CD14-positive monocyte (primary cell): Measurements from ENCODE around the gene UNC50. TPM values are rescaled to one million over a fixed set of nuclear protein-coding genes. Genes with fewer than 3 reads are reported as not detected.
A peak's percentile ranks its signal among the peaks of the same experiment; 100 is the strongest.

Experiments used
- DNase-seq, 3 donors: peaks; one replicate each; pipeline ENCODE4 v3.0.0-alpha.2; 2011 to 2022
- H2AFZ ChIP-seq: 2 replicates; pipeline ENCODE4 v1.6.0; 2012; ENCODE audit warnings: mild to moderate bottlenecking, low read depth, low read length, inconsistent platforms; ENCODE audit not compliant: insufficient read depth, poor library complexity, severe bottlenecking
- H3K27ac ChIP-seq, 2 donors: 1 replicate in 1 of 2; 2 replicates in 1 of 2; pipeline ENCODE4 v1.5.1; 2012 to 2013; ENCODE audit warnings: low read length in 2 of 2, control low read depth in 1 of 2, inconsistent platforms in 1 of 2, low read depth in 1 of 2, mild to moderate bottlenecking in 1 of 2
- H3K27me3 ChIP-seq, 2 donors: one replicate each; pipeline versions ENCODE4 v1.6.0 to v1.6.1; 2011 to 2013; ENCODE audit warnings: low read length in 2 of 2; ENCODE audit not compliant: control insufficient read depth in 2 of 2, insufficient read depth in 2 of 2
- H3K36me3 ChIP-seq, 2 donors: replicated peaks in 1 of 2; 1 replicate in 1 of 2; 2 replicates in 1 of 2; pipeline versions ENCODE4 v1.5.1 to v1.6.1; 2012 to 2013; ENCODE audit warnings: low read length in 2 of 2, control low read depth in 1 of 2, inconsistent platforms in 1 of 2, mild to moderate bottlenecking in 1 of 2; ENCODE audit not compliant: insufficient read depth in 2 of 2, control insufficient read depth in 1 of 2
- H3K4me1 ChIP-seq, 2 donors: 1 replicate in 1 of 2; 2 replicates in 1 of 2; pipeline versions ENCODE4 v1.5.1 to v1.6.1; 2012 to 2013; ENCODE audit warnings: low read length in 2 of 2, control low read depth in 1 of 2, inconsistent platforms in 1 of 2, mild to moderate bottlenecking in 1 of 2, moderate library complexity in 1 of 2; ENCODE audit not compliant: insufficient read depth in 2 of 2, control insufficient read depth in 1 of 2
- H3K4me2 ChIP-seq: replicated peaks from 2 replicates; pipeline ENCODE3; 2012; ENCODE audit warnings: low read length, moderate library complexity, mild to moderate bottlenecking; ENCODE audit not compliant: poor library complexity, severe bottlenecking; ENCODE audit errors: extremely low read depth
- H3K4me3 ChIP-seq, 3 experiments: fragments of 200-600 bp in 1 of 3; sonication (generic) in 1 of 3; replicated peaks in 1 of 3; 1 replicate in 2 of 3; 2 replicates in 1 of 3; pipeline ENCODE4 v1.5.1; 2011 to 2013; ENCODE audit warnings: low read length in 3 of 3, mild to moderate bottlenecking in 3 of 3, control low read depth in 2 of 3, low read depth in 2 of 3, inconsistent platforms in 1 of 3, moderate library complexity in 1 of 3
- H3K79me2 ChIP-seq: 2 replicates; pipeline ENCODE4 v1.6.0; 2012; ENCODE audit warnings: mild to moderate bottlenecking, control low read depth, inconsistent platforms, low read length, moderate library complexity; ENCODE audit not compliant: insufficient read depth
- H3K9ac ChIP-seq: 2 replicates; pipeline ENCODE4 v1.6.0; 2017; ENCODE audit warnings: low read length, mild to moderate bottlenecking; ENCODE audit not compliant: insufficient read depth, poor library complexity, severe bottlenecking
- H3K9me3 ChIP-seq, 2 donors: replicated peaks in 1 of 2; 1 replicate in 1 of 2; 2 replicates in 1 of 2; pipeline versions ENCODE4 v1.5.1 to v1.6.1; 2012 to 2013; ENCODE audit warnings: low read length in 2 of 2, control low read depth in 1 of 2; ENCODE audit not compliant: control insufficient read depth in 1 of 2, insufficient read depth in 1 of 2
- H4K20me1 ChIP-seq: 2 replicates; pipeline ENCODE4 v1.6.0; 2012; ENCODE audit warnings: mild to moderate bottlenecking, low read length, control low read depth, moderate library complexity; ENCODE audit not compliant: insufficient read depth
- H3K27ac Mint-ChIP-seq, 7 donors: one replicate each; pipeline ENCODE4 v1.8.0; 2020; ENCODE audit warnings: mild to moderate bottlenecking in 7 of 7, mixed read lengths in 7 of 7, moderate library complexity in 6 of 7, inconsistent platforms in 2 of 7
- H3K27me3 Mint-ChIP-seq, 3 donors: one replicate each; pipeline ENCODE4 v1.8.0; 2021 to 2022; ENCODE audit warnings: low read depth in 3 of 3, mild to moderate bottlenecking in 3 of 3, mixed read lengths in 3 of 3, moderate library complexity in 3 of 3, inconsistent platforms in 1 of 3
- H3K36me3 Mint-ChIP-seq, 2 donors: one replicate each; pipeline ENCODE4 v1.8.0; 2020; ENCODE audit warnings: mixed read lengths in 2 of 2, inconsistent platforms in 1 of 2, mild to moderate bottlenecking in 1 of 2
- H3K4me1 Mint-ChIP-seq: one replicate; pipeline ENCODE4 v1.8.0; 2020; ENCODE audit warnings: mild to moderate bottlenecking, mixed read lengths
- H3K4me3 Mint-ChIP-seq, 2 donors: one replicate each; pipeline ENCODE4 v1.8.0; 2020; ENCODE audit warnings: mild to moderate bottlenecking in 2 of 2, mixed read lengths in 2 of 2, moderate library complexity in 1 of 2
- H3K9me3 Mint-ChIP-seq, 7 donors: one replicate each; pipeline ENCODE4 v1.8.0; 2020 to 2022; ENCODE audit warnings: mixed read lengths in 7 of 7, mild to moderate bottlenecking in 6 of 7, moderate library complexity in 6 of 7, inconsistent platforms in 2 of 7
- WGBS: methylation state at CpG from one replicate; pipeline ENCODE4 v1.1.5; 2013; ENCODE audit warnings: missing lambda C conversion rate; ENCODE audit not compliant: insufficient coverage; 5-methylcytosine and 5-hydroxymethylcytosine counted together
- intact Hi-C, 2 donors: fragments of 100-400 bp; cut with micrococcal nuclease; formaldehyde crosslinking; loops; one replicate each; pipeline versions ENCODE4 v1.15.0 to v1.15.1; 2023
- polyA plus RNA-seq, 3 donors: library from polyadenylated mRNA; depleted of rRNA in 1 of 3; unstranded in 2 of 3; stranded (reverse) in 1 of 3; fragments of 300-500 nt in 2 of 3; fragments of >200 nt in 1 of 3; fragmentation: Illumina TruSeq in 2 of 3; gene quantifications; 1 replicate in 2 of 3; 2 replicates in 1 of 3; pipeline ENCODE4 v1.2.3, GENCODE V29; 2012 to 2021
- TF ChIP-seq, protein P1 (sequence below): fragments of 200-600 bp; IDR thresholded peaks from one replicate; pipeline ENCODE4 v1.8.0; 2022; ENCODE audit warnings: antibody characterized with exemption, mild to moderate bottlenecking

Gene UNC50
- polyA plus RNA-seq, 3 donors = 32.5 to 72.0 (median 62.8) TPM

DNA sequence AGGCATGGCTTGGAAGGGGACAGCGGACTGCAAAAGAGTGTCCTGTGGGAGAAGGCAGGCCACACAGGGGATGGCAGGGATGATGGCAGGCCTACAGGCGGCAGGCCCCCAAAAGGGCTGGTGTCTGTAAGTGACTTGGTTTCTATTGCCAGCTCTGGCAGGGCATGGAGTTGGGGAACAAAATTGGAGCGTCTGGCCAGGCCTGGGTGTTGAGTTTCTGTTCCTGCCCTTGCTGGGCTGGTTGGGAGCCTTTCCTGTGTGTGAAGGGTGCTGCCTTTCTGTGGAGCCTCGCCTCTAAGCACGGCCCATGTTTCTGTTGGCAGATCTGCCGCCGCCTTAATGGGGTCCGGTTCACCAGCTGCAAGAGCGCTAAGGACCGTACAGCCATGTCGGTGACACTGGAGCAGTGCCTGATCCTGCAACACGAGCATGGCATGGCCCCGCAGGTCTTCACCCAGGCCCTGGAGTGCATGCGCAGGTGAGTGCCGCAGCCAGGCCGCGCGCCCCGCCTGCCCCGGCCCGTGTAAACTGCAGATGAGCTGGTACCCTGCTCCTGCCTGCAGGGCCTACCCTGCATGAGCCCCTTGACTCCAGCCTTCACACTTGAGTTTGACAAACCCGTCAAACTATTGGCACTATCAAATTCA is 31.6 kb upstream of the UNC50 start:
- H3K27ac Mint-ChIP-seq = no peak overlapping the region
- H3K4me1 ChIP-seq = no peaks in the 10 kb centered on the region
- no peak overlapping the region for H2AFZ ChIP-seq
- H3K27me3 Mint-ChIP-seq = peaks cover 0 to 2% (median 1%) of the 10 kb centered on the region in 3 donors
- peaks cover 0 to 3% (median 0%) of the 10 kb centered on the region in 7 donors for H3K9me3 Mint-ChIP-seq
- no peaks in the 10 kb centered on the region for H3K9me3 ChIP-seq
- H3K36me3 ChIP-seq = peaks cover 97 to 100% of the 10 kb centered on the region in 2 donors
- no peaks in the 10 kb centered on the region for H3K79me2 ChIP-seq
- H3K4me3 ChIP-seq = no peak overlapping the region
- H3K4me1 Mint-ChIP-seq = no peaks in the 10 kb centered on the region
- peaks cover 17% of the 10 kb centered on the region for H4K20me1 ChIP-seq
- H3K9ac ChIP-seq = no peak overlapping the region
- H3K36me3 Mint-ChIP-seq = peaks cover 90 to 100% of the 10 kb centered on the region in 2 donors
- TF ChIP-seq, protein P1, sequence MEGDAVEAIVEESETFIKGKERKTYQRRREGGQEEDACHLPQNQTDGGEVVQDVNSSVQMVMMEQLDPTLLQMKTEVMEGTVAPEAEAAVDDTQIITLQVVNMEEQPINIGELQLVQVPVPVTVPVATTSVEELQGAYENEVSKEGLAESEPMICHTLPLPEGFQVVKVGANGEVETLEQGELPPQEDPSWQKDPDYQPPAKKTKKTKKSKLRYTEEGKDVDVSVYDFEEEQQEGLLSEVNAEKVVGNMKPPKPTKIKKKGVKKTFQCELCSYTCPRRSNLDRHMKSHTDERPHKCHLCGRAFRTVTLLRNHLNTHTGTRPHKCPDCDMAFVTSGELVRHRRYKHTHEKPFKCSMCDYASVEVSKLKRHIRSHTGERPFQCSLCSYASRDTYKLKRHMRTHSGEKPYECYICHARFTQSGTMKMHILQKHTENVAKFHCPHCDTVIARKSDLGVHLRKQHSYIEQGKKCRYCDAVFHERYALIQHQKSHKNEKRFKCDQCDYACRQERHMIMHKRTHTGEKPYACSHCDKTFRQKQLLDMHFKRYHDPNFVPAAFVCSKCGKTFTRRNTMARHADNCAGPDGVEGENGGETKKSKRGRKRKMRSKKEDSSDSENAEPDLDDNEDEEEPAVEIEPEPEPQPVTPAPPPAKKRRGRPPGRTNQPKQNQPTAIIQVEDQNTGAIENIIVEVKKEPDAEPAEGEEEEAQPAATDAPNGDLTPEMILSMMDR = no peak
- DNase-seq = no peak
- no peak overlapping the region for H3K27ac ChIP-seq
- intact Hi-C loops = no loop called here
- no peaks in the 10 kb centered on the region for H3K27me3 ChIP-seq
- H3K4me3 Mint-ChIP-seq = no peak overlapping the region
- 96% methylated on average over 19 of the region's 22 CpGs for WGBS
- no peak overlapping the region for H3K4me2 ChIP-seq

DNA sequence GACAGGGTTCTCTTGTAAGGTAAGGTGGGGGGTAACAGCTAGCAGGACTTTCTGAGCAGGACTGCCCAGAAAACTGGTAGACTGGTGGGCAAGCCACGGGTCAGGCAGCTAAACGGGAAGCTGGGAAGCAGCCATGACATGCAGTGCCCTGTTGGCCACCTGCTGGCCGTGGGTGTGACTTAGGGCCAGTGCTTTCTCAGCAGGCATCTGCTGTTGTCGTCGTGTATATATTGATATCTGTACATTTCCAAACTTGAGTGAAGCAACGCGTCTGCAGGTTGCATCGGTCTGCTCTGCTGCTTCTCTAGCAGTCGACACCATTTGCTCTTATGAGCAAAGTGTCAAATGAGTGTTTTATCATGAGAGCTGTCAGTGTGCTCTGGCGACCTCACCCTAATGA is 31.1 kb upstream of the UNC50 start:
- Mint-ChIP-seq H3K27ac (peak overlapping the region in 1 of 7 donors; percentile 7), H3K27me3 (peaks cover 0 to 1% (median 1%) of the 10 kb centered on the region in 3 donors), H3K36me3 (peaks cover 90 to 99% of the 10 kb centered on the region in 2 donors), H3K4me3 (no peak overlapping the region), H3K9me3 (peaks cover 0 to 3% (median 0%) of the 10 kb centered on the region in 7 donors), H3K4me1 (no peaks in the 10 kb centered on the region)
- DNase-seq = no peak
- H3K9ac ChIP-seq = no peak overlapping the region
- H4K20me1 ChIP-seq = peaks cover 17% of the 10 kb centered on the region
- no peaks in the 10 kb centered on the region for H3K9me3 ChIP-seq
- no peaks in the 10 kb centered on the region for H3K27me3 ChIP-seq
- WGBS = 91% methylated on average over 9 of the region's 10 CpGs
- no peak overlapping the region for H3K27ac ChIP-seq
- H2AFZ ChIP-seq = no peak overlapping the region
- no peaks in the 10 kb centered on the region for H3K79me2 ChIP-seq
- H3K4me3 ChIP-seq = no peak overlapping the region
- H3K36me3 ChIP-seq = peaks cover 97 to 100% of the 10 kb centered on the region in 2 donors
- TF ChIP-seq, protein P1 = no peak
- H3K4me1 ChIP-seq = no peaks in the 10 kb centered on the region
- intact Hi-C loops = no loop called here
- no peak overlapping the region for H3K4me2 ChIP-seq
